CD4-positive, CD25-positive, alpha-beta regulatory T cell (primary cell): ENCODE measurements around the gene TRIM14. TPM values are rescaled to one million over a fixed set of nuclear protein-coding genes. Genes with fewer than 3 reads are reported as not detected.
"Not testable (repeated sequence)": the region's sequence is repeated elsewhere in the genome, so short reads cannot be mapped to it uniquely, and the experiment has no call there.

Experiments
- ATAC-seq, 2 donors: fragments of 150-1000 bp; cut with Tn5 transposase; one replicate each; pipeline ENCODE4 v1.10.0; 2021; ENCODE audit warnings: low read depth in 2 of 2, moderate number of reproducible peaks in 2 of 2, moderate library complexity in 1 of 2
- DNase-seq, 3 donors: peaks; one replicate each; pipeline versions ENCODE4 v3.0.0 to v3.0.0-alpha.2; 2012 to 2022; ENCODE audit warnings: mixed read lengths in 1 of 3
- H3K27ac ChIP-seq: one replicate; pipeline ENCODE4 v1.7.0; 2013; ENCODE audit warnings: mild to moderate bottlenecking, low read length; ENCODE audit not compliant: insufficient read depth, poor library complexity, severe bottlenecking
- H3K27me3 ChIP-seq: one replicate; pipeline ENCODE4 v1.7.0; 2013; ENCODE audit warnings: low read length; ENCODE audit not compliant: control insufficient read depth, insufficient read depth
- H3K36me3 ChIP-seq: one replicate; pipeline ENCODE4 v1.7.0; 2013; ENCODE audit warnings: mild to moderate bottlenecking, low read length, moderate library complexity; ENCODE audit not compliant: control insufficient read depth, insufficient read depth
- H3K4me1 ChIP-seq: 2 replicates; pipeline ENCODE4 v1.7.0; 2013; ENCODE audit warnings: mild to moderate bottlenecking, low read length; ENCODE audit not compliant: insufficient read depth, control insufficient read depth, poor library complexity, severe bottlenecking
- H3K4me3 ChIP-seq: one replicate; pipeline ENCODE4 v1.7.0; 2013; ENCODE audit warnings: low read depth, mild to moderate bottlenecking, low read length, moderate library complexity
- H3K9me3 ChIP-seq, 2 experiments: 1 replicate in 1 of 2; 2 replicates in 1 of 2; pipeline ENCODE4 v1.7.0; 2013; ENCODE audit warnings: low read length in 2 of 2, mild to moderate bottlenecking in 1 of 2, moderate library complexity in 1 of 2; ENCODE audit not compliant: control insufficient read depth in 2 of 2
- H3K27ac Mint-ChIP-seq, 3 donors: one replicate each; pipeline ENCODE4 v1.8.0; 2020 to 2022; ENCODE audit warnings: mild to moderate bottlenecking in 3 of 3, mixed read lengths in 3 of 3, moderate library complexity in 2 of 3
- H3K27me3 Mint-ChIP-seq: one replicate; pipeline ENCODE4 v1.8.0; 2022; ENCODE audit warnings: mild to moderate bottlenecking, mixed read lengths
- H3K36me3 Mint-ChIP-seq: one replicate; pipeline ENCODE4 v1.8.0; 2020; ENCODE audit warnings: mixed read lengths
- H3K4me1 Mint-ChIP-seq, 4 donors: one replicate each; pipeline ENCODE4 v1.8.0; 2020 to 2022; ENCODE audit warnings: mixed read lengths in 4 of 4, mild to moderate bottlenecking in 1 of 4
- H3K4me3 Mint-ChIP-seq, 4 donors: one replicate each; pipeline ENCODE4 v1.8.0; 2020 to 2022; ENCODE audit warnings: mild to moderate bottlenecking in 4 of 4, mixed read lengths in 4 of 4, moderate library complexity in 3 of 4
- H3K9me3 Mint-ChIP-seq, 7 donors: one replicate each; pipeline ENCODE4 v1.8.0; 2020 to 2022; ENCODE audit warnings: mixed read lengths in 7 of 7, mild to moderate bottlenecking in 3 of 7, moderate library complexity in 2 of 7
- polyA plus RNA-seq, 4 donors: library from polyadenylated mRNA; unstranded; fragments of 300-500 nt; fragmentation: Illumina TruSeq; gene quantifications; one replicate each; pipeline ENCODE4 v1.2.3, GENCODE V29; 2021
- total RNA-seq: library from RNA; stranded (reverse); gene quantifications from one replicate; pipeline ENCODE4 v1.2.3, GENCODE V29; 2022

TRIM14 gene
- total and polyA plus RNA-seq, 5 donors from 2014 or later: 65.2 to 120 (median 81.1) TPM

- peaks cover 61% of the 10 kb centered on the region for H3K36me3 Mint-ChIP-seq
- not testable (repeated sequence) for H3K9me3 Mint-ChIP-seq, H3K27me3 ChIP-seq, H3K27me3 Mint-ChIP-seq, ATAC-seq, H3K9me3 ChIP-seq
- Histone ChIP-seq H3K36me3 (peaks cover 42% of the 10 kb centered on the region), H3K4me1 (peaks cover 49% of the 10 kb centered on the region), H3K4me3 (peak overlapping the region; percentile 67), H3K27ac (peak overlapping the region; percentile 83)
- peak in 2 of 3 donors; percentile 41 to 43 for DNase-seq
- H3K4me3 Mint-ChIP-seq: peak overlapping the region; percentile 47 to 95 (median 77)
- H3K4me1 Mint-ChIP-seq: peaks cover 25 to 83% (median 63%) of the 10 kb centered on the region in 4 donors
- peak overlapping the region; percentile 48 to 93 (median 91) for H3K27ac Mint-ChIP-seq
Observed at GRCh38 chr9:98090674-98091073, 28.3 kb downstream of the TRIM14 start.

GRCh38 chr9:98087420-98088354, 31.3 kb downstream of the TRIM14 start:
- no peaks in the 10 kb centered on the region for H3K9me3 ChIP-seq
- peak overlapping the region; percentile 57 to 93 (median 91) for H3K27ac Mint-ChIP-seq
- H3K9me3 Mint-ChIP-seq: no peaks in the 10 kb centered on the region
- no peaks in the 10 kb centered on the region for H3K27me3 Mint-ChIP-seq
- peaks cover 24 to 84% (median 62%) of the 10 kb centered on the region in 4 donors for H3K4me1 Mint-ChIP-seq
- peaks cover 34% of the 10 kb centered on the region for H3K4me1 ChIP-seq
- no peaks in the 10 kb centered on the region for H3K27me3 ChIP-seq
- H3K36me3 ChIP-seq: peaks cover 53% of the 10 kb centered on the region
- ATAC-seq (peak in 1 of 2 donors; percentile 15), DNase-seq (peak in 2 of 3 donors; percentile 30 to 34)
- peaks cover 65% of the 10 kb centered on the region for H3K36me3 Mint-ChIP-seq
- peak overlapping the region; percentile 29 for H3K27ac ChIP-seq
- H3K4me3 ChIP-seq: no peak overlapping the region
- H3K4me3 Mint-ChIP-seq: peak overlapping the region in 2 of 4 donors; percentile 56 to 59

GRCh38 chr9:98086461-98086860, 32.6 kb downstream of the TRIM14 start:
- no peaks in the 10 kb centered on the region for H3K27me3 ChIP-seq
- H3K27ac Mint-ChIP-seq: peak overlapping the region; percentile 84 to 95 (median 90)
- no peak overlapping the region for H3K27ac ChIP-seq
- peaks cover 39% of the 10 kb centered on the region for H3K4me1 ChIP-seq
- no peaks in the 10 kb centered on the region for H3K9me3 ChIP-seq
- no peak overlapping the region for H3K4me3 ChIP-seq
- H3K36me3 ChIP-seq: peaks cover 60% of the 10 kb centered on the region
- no peaks in the 10 kb centered on the region for H3K9me3 Mint-ChIP-seq
- peak overlapping the region; percentile 73 to 89 (median 82) for H3K4me3 Mint-ChIP-seq
- no peaks in the 10 kb centered on the region for H3K27me3 Mint-ChIP-seq
- H3K4me1 Mint-ChIP-seq: peaks cover 31 to 86% (median 64%) of the 10 kb centered on the region in 4 donors
- ATAC-seq (no peak), DNase-seq (no peak)
- H3K36me3 Mint-ChIP-seq: peaks cover 68% of the 10 kb centered on the region

GRCh38 chr9:98085944-98086343, 33.1 kb downstream of the TRIM14 start:
- peak overlapping the region; percentile 73 to 89 (median 82) for H3K4me3 Mint-ChIP-seq

GRCh38 chr9:98085058-98085457, 34.0 kb downstream of the TRIM14 start:
- Histone ChIP-seq H3K27me3 (no peaks in the 10 kb centered on the region), H3K4me1 (peaks cover 45% of the 10 kb centered on the region), H3K27ac (no peak overlapping the region), H3K36me3 (peaks cover 71% of the 10 kb centered on the region), H3K4me3 (no peak overlapping the region), H3K9me3 (no peaks in the 10 kb centered on the region)
- ATAC-seq (no peak), DNase-seq (no peak)
- Mint-ChIP-seq H3K36me3 (peaks cover 70% of the 10 kb centered on the region), H3K9me3 (no peaks in the 10 kb centered on the region), H3K27ac (peak overlapping the region in 2 of 3 donors; percentile 84 to 90), H3K4me3 (peak overlapping the region in 1 of 4 donors; percentile 39), H3K4me1 (peaks cover 31 to 87% (median 66%) of the 10 kb centered on the region in 4 donors), H3K27me3 (no peaks in the 10 kb centered on the region)

More at GRCh38 chr9:98085944-98086343, 33.1 kb downstream of the TRIM14 start:
- peaks cover 73% of the 10 kb centered on the region for H3K36me3 Mint-ChIP-seq
- H3K27me3 Mint-ChIP-seq: no peaks in the 10 kb centered on the region
- Histone ChIP-seq H3K9me3 (no peaks in the 10 kb centered on the region), H3K27ac (no peak overlapping the region), H3K4me3 (no peak overlapping the region), H3K4me1 (peaks cover 44% of the 10 kb centered on the region), H3K27me3 (no peaks in the 10 kb centered on the region), H3K36me3 (peaks cover 65% of the 10 kb centered on the region)
- H3K4me1 Mint-ChIP-seq: peaks cover 33 to 88% (median 67%) of the 10 kb centered on the region in 4 donors
- DNase-seq: no peak
- peak overlapping the region; percentile 84 to 95 (median 90) for H3K27ac Mint-ChIP-seq
- H3K9me3 Mint-ChIP-seq: no peaks in the 10 kb centered on the region
- no peak for ATAC-seq

- peak overlapping the region in 2 of 3 donors; percentile 2 to 84 for H3K27ac Mint-ChIP-seq
- Histone ChIP-seq H3K27me3 (no peaks in the 10 kb centered on the region), H3K9me3 (no peaks in the 10 kb centered on the region), H3K4me1 (peaks cover 45% of the 10 kb centered on the region), H3K4me3 (no peak overlapping the region), H3K27ac (no peak overlapping the region), H3K36me3 (peaks cover 71% of the 10 kb centered on the region)
- DNase-seq: no peak
- H3K9me3 Mint-ChIP-seq: no peaks in the 10 kb centered on the region
- H3K4me1 Mint-ChIP-seq: peaks cover 24 to 85% (median 60%) of the 10 kb centered on the region in 4 donors
- peaks cover 66% of the 10 kb centered on the region for H3K36me3 Mint-ChIP-seq
- peak overlapping the region in 1 of 4 donors; percentile 22 for H3K4me3 Mint-ChIP-seq
- no peak for ATAC-seq
- H3K27me3 Mint-ChIP-seq: no peaks in the 10 kb centered on the region
Observed at GRCh38 chr9:98084396-98084795, 34.6 kb downstream of the TRIM14 start.

GRCh38 chr9:98083566-98084183, 35.3 kb downstream of the TRIM14 start:
- H3K4me1 ChIP-seq: peaks cover 41% of the 10 kb centered on the region
- H3K36me3 ChIP-seq: peaks cover 73% of the 10 kb centered on the region
- Mint-ChIP-seq H3K4me1 (peaks cover 23 to 83% (median 58%) of the 10 kb centered on the region in 4 donors), H3K4me3 (peak overlapping the region; percentile 0 to 26 (median 8)), H3K27ac (peak overlapping the region; percentile 84 to 99 (median 85)), H3K36me3 (peaks cover 68% of the 10 kb centered on the region), H3K9me3 (no peaks in the 10 kb centered on the region), H3K27me3 (no peaks in the 10 kb centered on the region)
- ATAC-seq (no peak), DNase-seq (no peak)
- H3K9me3 ChIP-seq: no peaks in the 10 kb centered on the region
- H3K27ac ChIP-seq: no peak overlapping the region
- H3K27me3 ChIP-seq: no peaks in the 10 kb centered on the region
- H3K4me3 ChIP-seq: no peak overlapping the region
